ENCODE results near the gene TRNAU1AP.

DNA sequence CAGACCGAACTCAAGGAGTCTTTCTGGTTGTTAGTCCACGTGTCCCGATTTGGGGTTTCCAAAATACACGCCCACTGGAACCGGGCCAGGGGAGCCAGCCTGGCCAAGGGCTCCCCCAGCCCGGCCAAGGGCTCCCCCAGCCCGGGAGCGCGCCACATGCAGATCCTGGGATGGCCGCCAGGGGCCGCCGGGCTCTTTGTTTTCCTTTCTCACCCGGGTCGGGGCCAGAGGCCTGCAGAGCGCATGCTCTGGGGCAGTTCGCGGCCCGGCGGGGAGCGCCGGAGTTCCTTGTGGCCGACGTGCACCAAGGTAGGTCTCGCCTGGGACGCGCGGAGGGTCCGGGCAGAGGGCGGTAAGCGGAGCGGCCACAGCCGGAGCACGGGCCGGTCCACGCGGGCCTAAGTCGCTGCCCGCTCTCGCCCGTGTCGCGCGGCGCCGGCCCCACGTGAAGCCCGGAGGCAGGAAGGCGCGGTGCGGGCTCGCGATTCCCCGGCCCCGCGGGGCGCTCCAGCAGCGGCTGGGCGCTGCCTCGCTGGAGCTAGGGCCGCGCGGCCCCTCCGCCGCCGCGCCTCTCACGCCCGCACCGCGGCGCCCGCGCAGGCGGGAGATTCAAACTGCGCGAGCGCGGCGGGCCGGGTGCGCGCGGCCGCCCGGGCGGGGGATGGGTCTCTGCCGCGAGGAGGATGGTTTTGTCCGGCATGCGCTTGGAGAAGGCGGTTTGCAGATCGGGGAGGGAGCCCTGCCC, 34.7 kb upstream of the TRNAU1AP start:
- TF ChIP-seq BHLHE40 (IDR thresholded peaks at IDR 0.05; ENCODE audit: borderline replicate concordance) (no peak), FOXM1 (IDR thresholded peaks at IDR 0.05; ENCODE audit: borderline replicate concordance) (no peak; the same call in 1 of the 2 replicates), TARDBP (IDR thresholded peaks at IDR 0.05) (no peak), ELF4 (IDR thresholded peaks at IDR 0.05) (peak; percentile 42; the same call in 1 of the 2 replicates), NFRKB (IDR thresholded peaks at IDR 0.05) (no peak), FOXK2 (IDR thresholded peaks at IDR 0.05) (no peak), FOXA1 (IDR thresholded peaks at IDR 0.05) (no peak), SP1 (IDR thresholded peaks at IDR 0.05) (no peak), ARNT (IDR thresholded peaks at IDR 0.05) (no peak; the same call in 1 of the 2 replicates), HDGF (IDR thresholded peaks at IDR 0.05; ENCODE audit: borderline replicate concordance) (peak; percentile 88; the same call in 1 of the 2 replicates)
- TF ChIP-seq, protein P1, sequence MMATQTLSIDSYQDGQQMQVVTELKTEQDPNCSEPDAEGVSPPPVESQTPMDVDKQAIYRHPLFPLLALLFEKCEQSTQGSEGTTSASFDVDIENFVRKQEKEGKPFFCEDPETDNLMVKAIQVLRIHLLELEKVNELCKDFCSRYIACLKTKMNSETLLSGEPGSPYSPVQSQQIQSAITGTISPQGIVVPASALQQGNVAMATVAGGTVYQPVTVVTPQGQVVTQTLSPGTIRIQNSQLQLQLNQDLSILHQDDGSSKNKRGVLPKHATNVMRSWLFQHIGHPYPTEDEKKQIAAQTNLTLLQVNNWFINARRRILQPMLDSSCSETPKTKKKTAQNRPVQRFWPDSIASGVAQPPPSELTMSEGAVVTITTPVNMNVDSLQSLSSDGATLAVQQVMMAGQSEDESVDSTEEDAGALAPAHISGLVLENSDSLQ (IDR thresholded peaks at IDR 0.05): no peak
